Measurements from ENCODE around the gene MEST. TPM values are rescaled to one million over a fixed set of nuclear protein-coding genes. Genes with fewer than 3 reads are reported as not detected.
"Not testable (repeated sequence)": the region's sequence is repeated elsewhere in the genome, so short reads cannot be mapped to it uniquely, and the experiment has no call there.

Gene MEST
- polyA plus RNA-seq, 3 donors, result 682 to 779 (median 773) TPM

DNA sequence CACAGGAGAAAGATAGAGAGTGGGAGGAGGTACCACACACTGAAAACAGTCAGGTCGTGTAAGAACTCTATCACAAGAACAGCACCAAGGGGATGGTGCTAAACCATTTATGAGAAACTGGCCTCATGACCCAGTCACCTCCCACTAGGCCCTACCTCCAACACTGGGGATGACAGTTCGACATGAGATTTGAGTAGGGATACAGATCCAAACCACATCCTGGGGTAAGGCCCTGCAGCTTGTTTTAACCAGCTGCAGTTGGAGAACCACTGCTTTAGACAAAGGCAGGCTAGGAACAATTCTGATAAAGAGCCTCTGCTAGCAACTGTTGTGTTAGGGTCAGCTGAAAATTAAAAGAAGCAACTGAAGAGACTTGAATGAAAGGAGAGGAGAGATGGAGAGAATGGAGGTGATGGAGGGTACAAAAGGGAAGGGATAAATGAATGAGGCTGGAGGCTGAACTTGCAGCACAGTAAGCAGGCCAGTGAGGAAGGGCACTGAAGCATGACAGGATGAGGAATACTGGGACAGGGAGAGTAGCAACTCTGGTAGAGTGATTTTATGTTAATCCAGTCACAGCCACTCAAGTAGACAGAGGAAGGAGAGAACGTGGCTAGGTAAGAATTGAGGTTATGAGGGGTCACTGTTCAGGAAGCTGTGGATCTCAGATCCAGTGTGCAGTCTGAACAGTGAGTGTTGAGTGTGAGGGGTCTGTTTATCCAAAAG, 23.6 kb downstream of the MEST start:
- DNase-seq (ENCODE audit: low read depth in 3 of 3, low spot score in 2 of 3), result no peak

- no peak for DNase-seq (ENCODE audit: low read depth in 3 of 3, low spot score in 2 of 3)
Observed at GRCh38 chr7:130521258-130521951, 29.5 kb downstream of the MEST start.

DNA sequence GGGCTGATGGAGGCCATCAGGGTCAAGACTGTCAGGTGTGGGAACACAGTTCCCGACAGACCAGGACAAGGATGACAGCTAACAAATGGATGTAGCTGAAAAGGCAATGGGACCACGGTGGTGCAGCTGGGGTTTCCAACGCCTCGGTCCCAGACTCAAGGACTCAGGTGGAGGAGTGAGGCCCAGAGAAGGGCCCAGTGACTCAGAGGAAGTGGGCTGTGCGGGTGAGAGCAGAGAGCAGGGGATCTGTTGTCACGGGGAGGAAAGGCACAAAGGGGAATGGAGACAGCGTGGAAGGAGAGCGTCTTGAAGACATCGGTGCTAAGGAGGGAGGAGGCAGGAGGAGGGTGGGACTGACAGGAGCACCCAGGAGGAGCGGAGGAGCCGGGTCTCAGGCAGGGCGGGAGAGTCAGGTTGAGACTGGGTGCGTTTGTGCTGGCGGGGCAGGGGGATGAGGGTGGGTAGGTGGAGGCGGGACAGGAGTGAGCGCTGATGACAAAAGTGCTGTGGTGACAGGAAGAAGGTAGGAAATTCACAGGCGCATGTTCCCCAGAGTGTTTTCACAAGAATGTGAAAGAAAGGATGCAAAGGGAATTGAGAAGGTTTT, 31.7 kb downstream of the MEST start:
- DNase-seq (ENCODE audit: low read depth in 3 of 3, low spot score in 2 of 3), result not testable (repeated sequence)

DNA sequence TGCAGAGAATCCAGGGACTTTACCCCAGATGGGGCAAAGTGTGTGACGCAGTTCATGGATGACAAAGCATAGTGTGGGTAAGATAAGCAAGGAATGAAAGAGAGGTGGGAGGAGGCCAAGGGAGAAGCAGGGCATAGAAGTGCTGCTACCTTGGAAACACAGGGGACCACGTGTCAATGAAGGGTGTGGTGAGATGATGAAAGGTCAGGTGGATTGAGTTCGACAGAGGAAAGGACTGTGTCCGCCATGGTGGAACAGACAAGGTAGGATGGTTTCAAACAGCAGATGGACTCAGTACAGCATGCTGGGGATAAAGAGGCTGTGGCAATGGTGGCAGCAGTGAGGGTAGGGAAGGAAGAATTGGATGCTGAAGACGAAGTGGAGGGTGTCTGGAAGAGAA, 32.7 kb downstream of the MEST start:
- DNase-seq (ENCODE audit: low read depth in 3 of 3, low spot score in 2 of 3), result no peak

GRCh38 chr7:130527752-130528355, 36.0 kb downstream of the MEST start:
- not testable (repeated sequence) for DNase-seq (ENCODE audit: low read depth in 3 of 3, low spot score in 2 of 3)

- DNase-seq (ENCODE audit: low read depth in 3 of 3, low spot score in 2 of 3), result no peak
Observed at GRCh38 chr7:130529417-130529816, 37.5 kb downstream of the MEST start.

GRCh38 chr7:130537894-130538293, 46.0 kb downstream of the MEST start:
- not testable (repeated sequence) for DNase-seq (ENCODE audit: low read depth in 3 of 3, low spot score in 2 of 3)

- not testable (repeated sequence) for DNase-seq (ENCODE audit: low read depth in 3 of 3, low spot score in 2 of 3)
Observed at GRCh38 chr7:130541287-130541686, 49.4 kb downstream of the MEST start.

DNA sequence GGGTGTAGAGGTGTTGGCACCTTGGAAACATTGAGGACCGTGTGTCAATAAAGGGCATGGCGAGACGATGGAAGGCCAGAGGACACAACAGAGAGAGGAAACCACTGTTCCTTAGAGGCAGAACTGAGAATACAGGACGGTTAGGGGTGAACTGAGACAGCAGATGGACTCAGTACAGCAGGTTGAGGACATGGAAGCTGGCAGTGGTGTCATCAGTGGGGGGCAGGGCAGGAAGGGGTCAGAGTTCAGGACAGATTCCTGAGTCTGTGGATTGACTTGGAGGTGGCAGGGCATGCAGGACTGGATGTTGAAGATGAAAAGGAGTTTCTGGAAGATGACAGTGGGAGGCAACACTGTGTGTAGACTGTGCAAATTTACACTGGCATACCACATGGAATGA, 50.4 kb downstream of the MEST start:
- not testable (repeated sequence) for DNase-seq (ENCODE audit: low read depth in 3 of 3, low spot score in 2 of 3)

DNA sequence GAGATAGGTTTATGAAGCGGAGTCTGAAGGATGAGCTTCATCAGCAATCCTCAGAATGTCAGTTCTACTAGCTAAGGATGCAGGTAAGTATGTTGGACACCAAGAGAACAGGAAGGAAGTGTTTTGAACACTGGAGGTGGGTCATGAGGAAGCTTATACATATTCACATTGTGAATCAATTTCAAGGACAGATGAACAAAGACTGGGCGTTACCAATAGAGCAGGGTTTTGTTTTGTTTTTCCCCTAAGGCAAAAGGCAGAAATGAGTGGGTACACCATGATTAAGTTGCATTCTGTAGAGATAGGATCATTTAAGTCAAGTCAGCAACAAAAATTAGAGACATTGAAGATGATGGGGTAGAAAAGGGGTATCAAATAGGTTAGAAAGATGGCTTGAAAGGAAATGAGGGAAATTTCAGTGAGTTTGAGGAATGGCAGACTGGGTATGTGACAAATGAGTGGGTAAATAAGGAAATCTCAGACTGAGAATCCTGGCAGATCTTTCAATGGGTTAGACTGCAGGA, 51.7 kb downstream of the MEST start:
- DNase-seq (ENCODE audit: low read depth in 3 of 3, low spot score in 2 of 3), result no peak

DNA sequence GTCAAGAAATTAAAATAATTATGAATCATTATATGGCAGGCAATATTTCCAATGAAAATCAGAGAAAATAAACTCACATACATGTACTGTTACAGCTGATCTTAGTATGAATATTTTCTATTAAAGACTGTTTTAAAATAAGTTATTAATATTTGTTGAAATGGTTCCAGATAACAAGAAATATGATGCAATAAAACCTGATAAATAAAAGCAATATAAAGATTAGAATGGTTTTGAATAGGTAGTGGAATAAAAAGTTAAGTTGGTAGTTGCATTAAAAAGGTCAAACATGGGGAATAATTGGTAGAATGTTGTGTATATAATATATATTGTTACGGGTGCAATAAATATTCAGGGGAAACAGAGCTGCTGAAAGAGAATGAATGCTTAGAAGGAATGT, 52.5 kb downstream of the MEST start:
- DNase-seq (ENCODE audit: low read depth in 3 of 3, low spot score in 2 of 3), result no peak

DNA sequence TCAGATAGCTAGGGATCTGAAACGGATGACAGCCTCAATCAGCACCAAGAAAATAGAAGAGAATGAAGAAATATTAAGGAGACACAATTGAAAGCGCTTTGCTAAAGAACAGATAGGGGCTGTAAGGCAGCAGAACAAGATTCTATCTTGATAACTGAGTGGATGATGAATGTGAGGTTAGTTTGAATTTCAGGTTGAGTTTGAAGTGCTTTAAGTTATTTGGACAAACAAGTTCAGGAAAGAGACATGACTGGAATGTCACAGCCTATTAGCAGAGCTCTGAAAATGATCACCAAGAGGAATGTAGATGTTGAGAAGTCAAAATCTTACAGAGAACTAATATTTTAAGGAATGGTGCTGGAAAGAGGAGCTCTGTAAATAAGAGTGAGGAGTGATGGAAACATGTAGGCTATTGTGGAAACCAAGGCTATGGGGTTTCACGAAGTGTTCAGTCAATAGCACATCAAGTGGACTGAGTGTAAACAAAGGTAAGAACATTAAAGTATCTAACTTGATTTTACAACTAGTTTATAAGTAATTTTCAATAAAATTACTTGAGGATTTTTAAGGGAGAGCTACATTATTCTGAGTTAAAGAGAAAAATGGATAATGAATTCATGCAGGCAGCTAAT, 61.6 kb downstream of the MEST start:
- DNase-seq (ENCODE audit: low read depth in 3 of 3, low spot score in 2 of 3), result no peak

- DNase-seq (ENCODE audit: low read depth in 3 of 3, low spot score in 2 of 3), result no peak
Observed at GRCh38 chr7:130554481-130554880, 62.6 kb downstream of the MEST start.

Other genes with a start within 250 kb of the MEST start
- gene CPA2, start 225.2 kb upstream of the MEST start, polyA plus RNA-seq (ENCODE audit: insufficient read length in 3 of 3), result under 1 TPM; 0.34 to 0.46 (median 0.39) TPM
- gene CPA4, start 198.9 kb upstream of the MEST start, polyA plus RNA-seq (ENCODE audit: insufficient read length in 3 of 3), result under 1 TPM; 0.16 to 0.50 (median 0.47) TPM
- gene CPA5, start 147.3 kb upstream of the MEST start, polyA plus RNA-seq (ENCODE audit: insufficient read length in 3 of 3), result under 1 TPM in 2 of 3 donors, not detected in 1; 0.22 to 0.31 TPM
- 1 to 10 TPM; 1.2 to 2.5 (median 1.7) TPM for gene CPA1, start 111.6 kb upstream of the MEST start, polyA plus RNA-seq (ENCODE audit: insufficient read length in 3 of 3)
- 10 to 100 TPM; 25.5 to 27.7 (median 27.2) TPM for gene CEP41, start 51.1 kb upstream of the MEST start, polyA plus RNA-seq (ENCODE audit: insufficient read length in 3 of 3)
- 10 to 100 TPM; 66.9 to 75.2 (median 67.6) TPM for gene COPG2, start 176.7 kb downstream of the MEST start, polyA plus RNA-seq (ENCODE audit: insufficient read length in 3 of 3)
- gene TSGA13, start 194.5 kb downstream of the MEST start, polyA plus RNA-seq (ENCODE audit: insufficient read length in 3 of 3), result under 1 TPM in 2 of 3 donors, not detected in 1; 0.07 to 0.11 TPM
- under 1 TPM; 0.37 to 0.65 (median 0.60) TPM for gene KLF14, start 242.1 kb downstream of the MEST start, polyA plus RNA-seq (ENCODE audit: insufficient read length in 3 of 3)